Lower leg skin (tissue), 4 donors: Measurements from ENCODE around the gene ZCCHC13. TPM values are rescaled to one million over a fixed set of nuclear protein-coding genes. Genes with fewer than 3 reads are reported as not detected.

Experiments used
- DNase-seq, 2 donors: peaks; one replicate each; pipeline ENCODE4 v3.0.0-alpha.2; 2019; ENCODE audit warnings: low spot score in 2 of 2
- H3K4me3 ChIP-seq: fragments of 200-600 bp; sonication (generic); 2 replicates; pipeline ENCODE4 v1.5.1; 2017; ENCODE audit warnings: mild to moderate bottlenecking, low read depth; ENCODE audit not compliant: poor library complexity, severe bottlenecking
- CTCF ChIP-seq, 3 donors: fragments of 450-650 bp; IDR thresholded peaks; one replicate each; pipeline ENCODE4 v1.5.1; 2016; ENCODE audit warnings: antibody characterized with exemption in 3 of 3, mild to moderate bottlenecking in 3 of 3, moderate library complexity in 2 of 3
- POLR2A ChIP-seq, 2 donors: fragments of 450-650 bp; IDR thresholded peaks; one replicate each; pipeline ENCODE4 v1.6.1; 2016 to 2017; ENCODE audit warnings: antibody characterized with exemption in 2 of 2, mild to moderate bottlenecking in 1 of 2, moderate library complexity in 1 of 2
- WGBS, 2 donors: methylation state at CpG; one replicate each; pipeline ENCODE4 v1.1.5; 2018; 5-methylcytosine and 5-hydroxymethylcytosine counted together
- intact Hi-C: fragments of 100-400 bp; cut with DNase I; formaldehyde crosslinking; loops from one replicate; pipeline ENCODE4 v1.15.0; 2023; ENCODE audit warnings: low total_unique reads
- total RNA-seq, 4 donors: library from RNA; depleted of rRNA; stranded (reverse); fragments of >200 nt; gene quantifications; one replicate each; pipeline ENCODE4 v1.1.0, GENCODE V29; 2016

ZCCHC13 gene
- total RNA-seq, 4 donors from 2014 or later: not detected

GRCh38 chrX:74274516-74274915, 29.5 kb upstream of the ZCCHC13 start:
- DNase-seq: no peak
- H3K4me3 ChIP-seq: no peak overlapping the region
- 70 to 90% methylated on average over 5 of the region's 5 CpGs for WGBS, 2 donors
- TF ChIP-seq CTCF (IDR thresholded peaks at IDR 0.05) (no peak), POLR2A (IDR thresholded peaks at IDR 0.05) (no peak)
- intact Hi-C loops: no loop called here

DNA sequence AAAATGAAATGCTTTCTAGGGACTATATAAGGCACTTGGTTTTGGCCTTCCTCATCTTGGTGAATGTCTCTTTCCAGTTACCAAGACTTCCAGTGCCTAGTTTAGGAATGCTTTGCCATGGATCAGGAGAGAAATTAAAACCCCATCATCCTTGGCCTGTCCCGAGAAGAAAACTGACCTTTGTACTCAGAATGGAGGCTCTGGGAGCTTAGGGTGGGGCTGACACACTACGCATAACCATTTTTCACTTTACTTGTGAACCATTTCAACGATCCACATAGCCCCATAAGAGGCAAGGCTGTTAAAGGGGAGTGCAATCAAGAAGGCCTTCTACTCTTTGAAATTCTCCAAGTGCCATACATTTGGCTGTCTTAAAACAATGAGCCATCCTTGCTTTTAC, 26.7 kb upstream of the ZCCHC13 start:
- intact Hi-C loops: no loop called here

GRCh38 chrX:74277846-74278245, 26.1 kb upstream of the ZCCHC13 start:
- H3K4me3 ChIP-seq: no peak overlapping the region
- TF ChIP-seq CTCF (IDR thresholded peaks at IDR 0.05) (no peak), POLR2A (IDR thresholded peaks at IDR 0.05) (no peak)
- no peak for DNase-seq
- WGBS, 2 donors: 100% methylated on average over 1 of the region's 1 CpG
- intact Hi-C loops: no loop called here

More for the DNA sequence above, 26.7 kb upstream of the ZCCHC13 start:
- no peak for TF ChIP-seq CTCF (IDR thresholded peaks at IDR 0.05)
- TF ChIP-seq POLR2A (IDR thresholded peaks at IDR 0.05): no peak
- WGBS, 2 donors: 81 to 86% methylated on average over 3 of the region's 3 CpGs
- H3K4me3 ChIP-seq: no peak overlapping the region
- no peak for DNase-seq

GRCh38 chrX:74280759-74281158, 23.2 kb upstream of the ZCCHC13 start:
- intact Hi-C loops: no loop called here
- 59 to 89% methylated on average over 3 of the region's 3 CpGs for WGBS, 2 donors
- DNase-seq: no peak
- H3K4me3 ChIP-seq: no peak overlapping the region
- TF ChIP-seq CTCF (IDR thresholded peaks at IDR 0.05) (no peak), POLR2A (IDR thresholded peaks at IDR 0.05) (no peak)

GRCh38 chrX:74284391-74284952, 19.5 kb upstream of the ZCCHC13 start:
- TF ChIP-seq POLR2A (IDR thresholded peaks at IDR 0.05) (no peak), CTCF (IDR thresholded peaks at IDR 0.05) (no peak)
- no peak overlapping the region for H3K4me3 ChIP-seq
- intact Hi-C loops: no loop called here
- DNase-seq: no peak
- 14 to 38% methylated on average over 1 of the region's 1 CpG for WGBS, 2 donors
